GM23338 (cell line): Measurements from ENCODE around the gene FZD2. TPM values are rescaled to one million over a fixed set of nuclear protein-coding genes. Genes with fewer than 3 reads are reported as not detected.
A peak's percentile ranks its signal among the peaks of the same experiment; 100 is the strongest.

Experiments used
- ATAC-seq: fragments of 200-7000 bp; cut with Tn5 transposase; 3 replicates; pipeline ENCODE4 v1.9.1; 2020
- DNase-seq: peaks from one replicate; pipeline ENCODE4 v3.0.0-alpha.2; 2015; ENCODE audit warnings: low spot score
- H2AFZ ChIP-seq: fragments of 200-600 bp; sonication (generic); 2 replicates; pipeline ENCODE4 v1.8.0; 2016; ENCODE audit warnings: antibody characterized with exemption, mild to moderate bottlenecking, moderate library complexity
- H3F3A ChIP-seq: fragments of 200-600 bp; sonication (generic); replicated peaks from 2 replicates; pipeline ENCODE4 v1.8.0; 2017; ENCODE audit warnings: antibody characterized with exemption, mixed run types, low read depth
- H3K27ac ChIP-seq: fragments of 200-600 bp; sonication (generic); 2 replicates; pipeline ENCODE4 v1.6.1; 2016; ENCODE audit warnings: low read depth
- H3K27me3 ChIP-seq: fragments of 200-600 bp; sonication (generic); 2 replicates; pipeline ENCODE4 v1.8.0; 2016; ENCODE audit warnings: mild to moderate bottlenecking, mixed run types, moderate library complexity; ENCODE audit not compliant: insufficient read depth
- H3K36me3 ChIP-seq: fragments of 200-600 bp; sonication (generic); 2 replicates; pipeline ENCODE4 v1.8.0; 2016; ENCODE audit warnings: mild to moderate bottlenecking; ENCODE audit not compliant: insufficient read depth
- H3K4me1 ChIP-seq: fragments of 200-600 bp; sonication (generic); 2 replicates; pipeline ENCODE4 v1.8.0; 2016; ENCODE audit warnings: mild to moderate bottlenecking, moderate library complexity; ENCODE audit not compliant: insufficient read depth
- H3K4me2 ChIP-seq: fragments of 200-600 bp; sonication (generic); 2 replicates; pipeline ENCODE4 v1.7.1; 2017; ENCODE audit warnings: mixed run types
- H3K4me3 ChIP-seq: fragments of 200-600 bp; sonication (generic); 2 replicates; pipeline ENCODE4 v1.6.1; 2016; ENCODE audit warnings: mixed run types
- H3K79me2 ChIP-seq: fragments of 200-600 bp; sonication (generic); replicated peaks from 2 replicates; pipeline ENCODE4 v1.8.0; 2017; ENCODE audit warnings: mild to moderate bottlenecking; ENCODE audit not compliant: insufficient read depth
- H3K9me2 ChIP-seq: fragments of 200-600 bp; sonication (generic); 2 replicates; pipeline ENCODE4 v1.8.0; 2017; ENCODE audit not compliant: insufficient read depth
- H4K20me1 ChIP-seq: fragments of 200-600 bp; sonication (generic); replicated peaks from 2 replicates; pipeline ENCODE4 v1.8.0; 2017; ENCODE audit warnings: mild to moderate bottlenecking; ENCODE audit not compliant: insufficient read depth
- H3K27ac Mint-ChIP-seq: 2 replicates; pipeline ENCODE4 v1.8.0; 2020; ENCODE audit warnings: inconsistent platforms, mild to moderate bottlenecking, moderate library complexity, mixed read lengths
- H3K27me3 Mint-ChIP-seq: 3 replicates; pipeline ENCODE4 v1.8.0; 2022; ENCODE audit warnings: low read depth, mild to moderate bottlenecking, moderate library complexity, mixed read lengths, inconsistent platforms; ENCODE audit not compliant: insufficient read depth, poor library complexity
- H3K36me3 Mint-ChIP-seq: 3 replicates; pipeline ENCODE4 v1.8.0; 2021; ENCODE audit warnings: low read depth, mild to moderate bottlenecking, inconsistent platforms, moderate library complexity, mixed read lengths
- H3K4me1 Mint-ChIP-seq: 3 replicates; pipeline ENCODE4 v1.8.0; 2020; ENCODE audit warnings: mild to moderate bottlenecking, inconsistent platforms, mixed read lengths
- H3K4me3 Mint-ChIP-seq: 3 replicates; pipeline ENCODE4 v1.8.0; 2021; ENCODE audit warnings: moderate library complexity, mild to moderate bottlenecking, inconsistent platforms, mixed read lengths
- H3K9me3 Mint-ChIP-seq: 3 replicates; pipeline ENCODE4 v1.8.0; 2020; ENCODE audit warnings: moderate library complexity, mild to moderate bottlenecking, inconsistent platforms, mixed read lengths
- CREB1 ChIP-seq: fragments of 250-450 bp; sonication (Bioruptor Pico); IDR thresholded peaks from 2 replicates; pipeline ENCODE4 v1.5.0; 2020; ENCODE audit warnings: low read depth, mild to moderate bottlenecking, moderate library complexity
- CTCF ChIP-seq, 2 experiments: fragments of 200-600 bp in 1 of 2; sonication (generic) in 1 of 2; conservative IDR thresholded peaks; 2 replicates each; pipeline versions ENCODE4 v1.5.1 to v1.6.1; 2016 to 2017; ENCODE audit warnings: antibody characterized with exemption in 2 of 2, low read depth in 2 of 2, mild to moderate bottlenecking in 2 of 2, moderate library complexity in 1 of 2
- ETS1 ChIP-seq: IDR thresholded peaks from 2 replicates; pipeline ENCODE4 v1.6.1; 2016; ENCODE audit warnings: antibody characterized with exemption
- EZH2 ChIP-seq: fragments of 200-600 bp; sonication (generic); IDR thresholded peaks from one replicate; pipeline ENCODE4 v1.8.0; 2017; ENCODE audit warnings: antibody characterized with exemption, mild to moderate bottlenecking, low read depth; ENCODE audit not compliant: unreplicated experiment
- EZH2phosphoT487 ChIP-seq: fragments of 200-600 bp; sonication (generic); IDR thresholded peaks from one replicate; pipeline ENCODE4 v1.8.1; 2018; ENCODE audit warnings: antibody characterized with exemption; ENCODE audit not compliant: unreplicated experiment
- JUNB ChIP-seq: IDR thresholded peaks from one replicate; pipeline ENCODE4 v1.6.1; 2016; ENCODE audit warnings: antibody characterized with exemption; ENCODE audit not compliant: unreplicated experiment
- NANOG ChIP-seq: IDR thresholded peaks from 2 replicates; pipeline ENCODE4 v1.6.1; 2016; ENCODE audit warnings: antibody characterized with exemption, borderline replicate concordance
- POLR2AphosphoS5 ChIP-seq: IDR thresholded peaks from 2 replicates; pipeline ENCODE4 v1.6.1; 2016; ENCODE audit warnings: antibody characterized with exemption, low read depth
- ZNF114 ChIP-seq: fragments of 250-450 bp; sonication (Bioruptor Pico); IDR thresholded peaks from 2 replicates; pipeline ENCODE4 v1.5.0; 2020; ENCODE audit warnings: mild to moderate bottlenecking, moderate library complexity
- ZNF331 ChIP-seq: fragments of 250-450 bp; sonication (Bioruptor Pico); IDR thresholded peaks from 2 replicates; pipeline ENCODE4 v1.5.0; 2020; ENCODE audit warnings: low read depth, mild to moderate bottlenecking, moderate library complexity
- ZNF462 ChIP-seq: fragments of 250-450 bp; sonication (Bioruptor Pico); IDR thresholded peaks from 2 replicates; pipeline ENCODE4 v1.5.0; 2020; ENCODE audit warnings: mild to moderate bottlenecking, moderate library complexity
- polyA plus RNA-seq: library from polyadenylated mRNA; unstranded; fragments of >200 nt; fragmentation: Nextera tagmentation; extraction: Ambion mirVana; gene quantifications from 2 replicates; pipeline ENCODE4 v1.2.1, GENCODE V29; 2016
- total RNA-seq: library from RNA; depleted of rRNA; stranded (reverse); fragments of >200 nt; shearing (Covaris generic); gene quantifications from 2 replicates; pipeline ENCODE4 v1.2.3, GENCODE V29; 2014

The FZD2 gene
- total and polyA plus RNA-seq, 2 experiments from 2014 or later, result 6.2 to 7.6 TPM

GRCh38 chr17:44555099-44555498 lies 2.2 kb upstream of the FZD2 start:
- H3F3A ChIP-seq, result no peaks in the 10 kb centered on the region; the same call in 1 of the 2 replicates
- no peak for ATAC-seq
- no peak for TF ChIP-seq POLR2AphosphoS5
- no peak for TF ChIP-seq JUNB
- TF ChIP-seq EZH2, result no peak
- no peak for TF ChIP-seq CREB1
- no peak for TF ChIP-seq CTCF (conservative IDR thresholded peaks at IDR 0.05; ENCODE audit: low read depth in 2 of 2)
- no peak for TF ChIP-seq ZNF331 (CRISPR knock-in tag)
- no peak for TF ChIP-seq EZH2phosphoT487
- no peak for TF ChIP-seq ZNF114
- TF ChIP-seq ETS1, result no peak
- TF ChIP-seq ZNF462 (CRISPR knock-in tag), result no peak
- TF ChIP-seq NANOG, result no peak
- H3K4me3 ChIP-seq, result peak overlapping the region; percentile 51
- Mint-ChIP-seq H3K27ac (no peak overlapping the region), H3K36me3 (peaks cover 19% of the 10 kb centered on the region), H3K4me3 (peak overlapping the region; percentile 83), H3K27me3 (peaks cover 38% of the 10 kb centered on the region), H3K9me3 (peaks cover 17% of the 10 kb centered on the region; the same call in 2 of the 3 replicates), H3K4me1 (peaks cover 41% of the 10 kb centered on the region)
- H3K9me2 ChIP-seq, result 0 out of 2 replicates have a peak, but pooled peaks cover 4% of the 10 kb centered on the region
- H3K36me3 ChIP-seq, result no peaks in the 10 kb centered on the region
- DNase-seq, result peak; percentile 68
- H3K4me1 ChIP-seq, result peaks cover 29% of the 10 kb centered on the region
- no peak overlapping the region for H2AFZ ChIP-seq
- peak overlapping the region; percentile 72 for H3K4me2 ChIP-seq
- H4K20me1 ChIP-seq, result peaks cover under 1% of the 10 kb centered on the region; the same call in 1 of the 2 replicates
- H3K27ac ChIP-seq, result no peak overlapping the region
- peaks cover 51% of the 10 kb centered on the region for H3K27me3 ChIP-seq
- H3K79me2 ChIP-seq, result peaks cover 2% of the 10 kb centered on the region
